Kidney capillary endothelial cell (primary cell): ENCODE measurements around the gene MARVELD1.

ENCODE experiments used
- DNase-seq: peaks from one replicate; pipeline ENCODE4 v3.0.0-alpha.2; 2018; ENCODE audit warnings: low spot score

The MARVELD1 gene

DNA sequence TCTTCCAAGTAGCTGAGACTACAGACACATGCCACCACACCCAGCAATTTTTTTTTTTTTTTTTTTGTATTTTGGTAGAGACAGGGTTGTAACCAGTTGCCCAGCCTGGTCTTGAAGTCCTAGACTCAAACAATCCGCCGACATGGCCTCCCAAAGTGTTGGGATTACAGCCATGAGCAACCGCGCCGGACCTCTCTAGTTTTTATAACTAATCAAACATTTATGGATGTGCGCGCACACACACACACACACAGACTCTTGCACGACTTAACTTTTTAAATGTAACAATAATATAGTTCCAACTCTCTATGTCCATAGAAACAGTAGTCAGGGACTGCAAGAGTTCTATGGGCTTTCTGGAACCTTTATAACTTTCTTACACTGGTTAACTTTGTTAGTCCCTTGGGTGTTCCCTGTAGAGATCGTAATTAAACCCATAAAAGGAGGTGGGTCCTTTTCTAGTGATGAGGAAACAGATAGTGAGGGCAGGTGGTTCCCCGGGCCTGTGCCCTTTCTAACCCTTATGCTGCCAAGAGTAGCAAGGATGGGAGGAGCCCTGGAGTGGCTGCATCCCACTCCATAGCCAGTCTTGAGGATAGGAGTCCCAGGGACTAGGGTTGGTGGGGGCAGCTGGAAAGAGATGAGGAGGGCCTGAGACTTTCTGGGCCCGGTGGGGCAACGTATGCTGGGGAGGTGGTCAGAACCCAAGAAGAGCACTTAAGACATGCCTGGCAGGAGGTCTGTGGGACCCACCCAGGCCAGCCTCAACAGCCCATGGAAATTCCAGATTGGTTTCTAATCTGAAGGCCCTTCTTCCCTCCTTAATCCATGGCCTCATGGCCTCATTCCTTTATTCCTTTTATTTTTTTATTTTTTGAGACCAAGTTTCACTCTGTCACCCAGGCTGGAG, 8.6 kb downstream of the MARVELD1 start:
- no peak for DNase-seq

DNA sequence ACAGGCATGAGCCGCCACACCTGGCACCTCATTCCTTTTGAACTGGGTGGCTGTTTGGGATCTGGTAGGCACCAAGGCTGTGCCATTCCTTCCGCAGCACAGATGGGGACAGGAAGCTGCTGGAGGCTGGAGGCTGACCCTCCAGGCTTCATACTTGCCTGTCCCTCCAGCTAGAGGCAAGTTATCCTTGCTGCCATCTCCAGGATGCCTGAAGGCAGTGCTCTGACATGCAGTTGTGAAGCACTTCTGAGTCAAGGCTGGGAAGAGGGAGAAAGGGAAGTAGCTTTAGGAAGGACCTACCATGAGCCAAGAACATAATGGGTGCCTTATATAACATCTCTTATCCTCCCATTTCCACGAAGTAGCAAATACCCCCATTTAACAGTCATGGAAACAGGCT, 9.5 kb downstream of the MARVELD1 start:
- no peak for DNase-seq

DNA sequence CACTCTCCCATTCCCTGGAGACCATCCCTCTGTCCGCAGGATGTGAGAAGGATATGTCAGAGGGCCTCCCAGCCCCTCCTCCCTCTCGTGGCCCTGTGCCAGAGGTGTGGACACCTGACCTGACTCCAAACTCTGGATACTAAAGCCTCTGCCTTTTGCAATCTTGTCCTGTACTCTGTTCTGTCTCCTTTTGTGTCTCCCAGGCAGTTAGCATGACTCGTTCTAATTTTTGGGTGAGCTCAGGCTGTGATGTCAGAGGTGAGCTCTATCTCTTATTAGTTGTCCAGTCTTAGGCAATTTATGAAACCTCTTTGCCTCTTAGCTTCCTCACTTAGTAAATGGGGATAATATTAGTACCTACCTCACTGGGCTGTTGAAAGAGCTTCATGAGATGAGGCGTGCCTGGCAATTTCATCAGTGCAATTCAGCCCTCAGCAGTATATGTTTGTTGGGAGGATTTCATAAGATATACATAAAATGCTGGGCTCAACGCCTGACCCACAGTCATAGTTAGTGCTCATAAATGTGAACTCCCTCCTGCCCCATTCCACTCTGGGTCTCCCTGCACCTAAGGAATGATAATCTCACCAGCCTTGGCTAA, 10.9 kb downstream of the MARVELD1 start:
- no peak for DNase-seq

DNA sequence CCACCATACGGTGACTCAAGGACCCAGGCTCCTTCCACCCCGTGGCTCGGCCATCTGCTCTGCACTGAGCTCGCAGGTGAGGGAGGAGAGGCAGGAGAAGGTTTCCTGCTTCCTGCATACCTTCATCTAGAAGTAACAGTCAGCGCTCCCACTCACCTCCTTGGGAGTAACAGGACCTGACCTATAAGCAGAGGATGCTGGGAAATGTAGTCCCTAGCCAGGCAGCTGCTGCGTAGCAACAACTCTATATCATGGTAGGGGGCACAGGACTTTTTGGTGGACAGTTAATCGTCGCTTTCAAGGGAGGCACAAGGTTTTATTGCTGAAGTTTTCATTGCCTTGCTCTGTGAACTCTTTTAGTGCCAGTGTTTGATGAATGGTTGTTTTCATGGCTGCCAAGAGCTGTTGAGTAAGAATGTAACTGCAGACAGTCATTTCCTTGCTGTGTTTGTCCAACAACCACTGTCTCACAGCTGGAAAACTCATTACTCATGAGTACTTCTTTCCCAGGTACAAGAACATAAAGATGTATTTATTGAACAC, 13.2 kb downstream of the MARVELD1 start:
- peak; percentile 77 for DNase-seq

DNA sequence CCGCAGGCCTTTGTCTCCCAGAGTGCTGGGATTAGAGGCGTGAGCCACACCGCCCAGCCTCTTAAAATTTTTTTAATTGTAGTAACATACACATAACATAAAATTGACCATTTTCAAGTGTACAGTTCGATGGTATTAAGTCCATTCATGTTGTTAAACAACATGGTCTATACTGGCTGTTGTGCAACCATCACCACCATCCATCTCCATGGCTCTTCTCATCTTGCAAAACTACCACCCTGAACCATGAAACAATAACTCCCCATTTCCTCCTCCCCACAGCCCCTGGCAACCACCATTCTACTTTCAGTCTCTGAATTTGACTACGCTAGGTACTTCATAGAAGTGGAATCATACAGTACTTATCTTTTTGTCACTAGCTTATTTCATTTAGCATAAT, 15.5 kb downstream of the MARVELD1 start:
- DNase-seq: no peak

DNA sequence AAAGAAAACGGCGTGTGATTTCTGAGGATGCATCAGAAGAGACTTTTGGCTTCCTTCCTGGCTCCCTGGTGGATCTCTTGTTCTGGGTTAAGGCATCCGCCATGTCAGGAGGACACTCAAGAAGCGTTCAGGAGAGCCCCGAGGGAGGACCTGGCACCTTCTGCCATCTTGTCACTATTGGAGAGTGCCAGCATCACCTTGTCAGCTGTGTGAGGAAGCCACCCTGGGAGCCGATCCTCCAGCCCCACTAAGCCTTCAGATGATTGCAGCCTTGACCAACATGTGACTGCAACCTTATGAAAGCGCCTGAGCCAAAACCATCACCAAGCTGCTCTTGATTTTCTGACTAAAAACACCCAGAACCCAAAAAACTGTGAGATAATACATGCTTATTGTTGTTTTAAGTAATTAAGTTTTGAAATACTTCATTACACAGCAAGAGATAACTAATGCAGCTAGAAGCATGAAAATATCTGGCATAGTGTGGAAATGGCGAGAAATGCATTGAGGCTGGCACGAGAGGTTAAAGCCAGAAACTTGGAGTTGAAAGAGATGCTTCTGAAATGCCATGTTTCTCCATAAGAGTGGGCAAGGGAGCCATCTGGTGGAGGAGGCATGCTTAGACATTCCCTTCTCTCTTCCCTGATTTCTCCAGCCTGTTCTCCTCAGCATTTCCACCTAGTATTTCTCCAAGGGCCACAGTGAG, 18.0 kb downstream of the MARVELD1 start:
- peak; percentile 68 for DNase-seq

DNA sequence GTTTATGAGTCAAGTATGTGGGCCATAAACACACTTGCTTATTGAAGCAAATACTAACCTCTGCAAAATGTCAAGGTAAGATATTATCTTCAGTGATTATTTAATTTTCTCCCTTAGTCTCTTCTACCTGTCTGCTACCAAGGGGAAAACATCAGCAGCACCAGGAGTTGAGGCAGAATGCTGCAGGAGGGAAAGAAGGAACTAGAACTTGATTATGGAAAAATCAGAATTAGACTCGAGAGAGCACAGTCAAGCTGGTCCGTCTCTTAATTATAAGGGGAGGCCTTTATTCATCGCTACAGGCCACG, 18.5 kb downstream of the MARVELD1 start:
- DNase-seq: no peak

DNA sequence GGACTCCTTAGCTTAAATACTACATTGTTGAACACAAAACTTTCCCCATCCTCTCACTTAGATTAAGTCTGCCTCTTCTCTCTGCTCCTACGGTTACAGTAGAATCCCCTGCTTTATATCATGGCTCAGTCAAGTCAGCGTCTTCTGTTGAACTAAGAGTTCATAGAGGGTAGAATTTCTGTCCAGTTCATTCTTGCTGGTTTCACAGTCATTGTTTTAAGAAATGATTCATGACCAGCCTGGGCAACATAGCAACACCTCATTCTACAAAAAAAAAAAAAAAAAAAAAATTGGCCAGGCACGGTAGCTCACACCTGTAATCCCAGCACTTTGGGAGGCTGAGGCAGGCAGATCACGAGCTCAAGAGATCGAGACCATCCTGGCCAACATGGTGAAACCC, 19.7 kb downstream of the MARVELD1 start:
- no peak for DNase-seq

DNA sequence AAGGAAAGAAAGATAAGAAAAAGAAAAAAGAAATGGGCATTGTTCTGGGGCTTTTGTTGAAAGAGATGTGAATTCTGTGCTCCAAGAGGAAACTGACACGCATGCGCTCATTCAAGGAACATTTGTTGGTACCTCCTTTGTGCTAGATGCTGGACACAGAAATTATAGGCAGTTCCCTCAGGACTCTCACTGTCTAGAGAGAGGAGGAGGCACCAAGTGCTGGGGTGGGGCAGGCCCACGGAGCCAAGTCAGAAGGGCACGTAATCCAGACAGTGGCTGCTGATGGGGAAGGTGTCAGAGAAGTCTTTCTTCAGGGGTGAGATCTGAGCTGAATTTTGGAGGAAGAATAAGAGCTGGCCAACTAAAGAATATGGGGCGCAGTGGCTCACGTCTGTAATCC, 20.5 kb downstream of the MARVELD1 start:
- DNase-seq: no peak

DNA sequence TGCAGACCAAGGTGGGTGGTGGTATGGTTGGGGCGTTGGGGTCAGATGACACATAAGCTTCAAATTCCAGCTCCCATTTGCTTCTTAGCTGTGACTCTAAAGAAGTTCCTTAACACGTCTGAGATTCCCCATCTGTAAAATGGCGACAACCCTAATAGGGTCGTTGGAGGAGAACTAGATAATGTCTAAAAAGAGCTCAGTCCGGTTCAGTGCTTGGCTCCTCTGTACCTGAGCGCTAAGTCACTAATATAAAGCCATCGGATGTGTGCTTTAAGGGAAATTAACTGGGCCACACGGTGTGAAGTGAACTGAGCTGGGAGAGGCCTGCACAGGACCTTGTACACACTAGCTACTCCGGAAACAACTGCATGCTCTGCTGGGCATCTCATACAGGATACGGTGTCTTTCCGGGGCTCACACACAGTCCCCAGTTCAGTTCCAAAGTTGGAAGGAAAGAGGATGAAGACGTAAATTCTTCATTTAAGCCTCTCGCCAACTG, 22.9 kb downstream of the MARVELD1 start:
- no peak for DNase-seq

DNA sequence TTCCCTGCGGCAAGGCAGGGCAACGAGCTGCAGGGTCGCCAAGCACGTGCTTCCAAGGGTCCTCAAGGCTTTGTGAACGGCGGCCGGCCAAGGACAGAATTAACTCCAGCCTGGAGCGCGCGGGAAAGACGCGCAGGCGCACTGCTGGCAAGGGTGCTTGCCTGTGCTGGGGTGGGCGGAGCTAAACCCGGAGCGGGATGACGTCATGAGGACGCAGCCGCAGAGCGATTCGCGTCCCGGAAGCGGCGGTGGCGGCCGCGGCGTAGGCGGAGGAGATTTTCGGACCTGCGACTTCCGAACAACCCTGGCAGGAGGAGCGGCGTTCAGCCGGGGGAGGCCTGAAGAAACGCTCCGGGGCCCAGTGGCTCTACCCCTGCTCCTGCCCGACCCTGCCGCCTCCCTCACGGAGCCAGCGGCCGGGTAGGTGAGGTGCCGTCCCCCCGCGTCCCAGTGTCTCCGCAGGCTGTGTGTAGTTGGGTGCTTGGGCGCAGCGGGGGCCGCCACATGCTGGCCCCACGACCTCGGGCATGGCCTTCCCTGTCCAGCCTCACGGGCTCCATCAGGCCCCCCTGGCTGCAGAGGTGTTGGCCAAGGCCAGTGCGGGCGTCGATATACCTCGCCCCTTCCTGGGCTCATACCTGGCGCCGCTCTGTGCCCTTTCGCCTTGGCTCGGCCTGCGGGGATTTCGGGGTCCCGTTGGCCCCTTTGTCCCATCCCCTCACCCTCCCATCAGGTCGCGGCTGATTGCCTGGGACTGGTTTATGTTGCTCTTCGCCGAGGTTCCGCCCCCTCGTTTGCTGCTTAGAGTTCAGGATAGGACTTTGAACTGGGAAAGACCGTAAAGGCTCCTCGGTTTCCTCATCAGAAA, 23.6 kb downstream of the MARVELD1 start, which contains the start of gene ZFYVE27:
ZFYVE27 (plus strand) TSS at position 227 of the 868 bp plus-strand sequence. CDS start 1,350 bp downstream, outside the sequence.
- peak; percentile 96 for DNase-seq

DNA sequence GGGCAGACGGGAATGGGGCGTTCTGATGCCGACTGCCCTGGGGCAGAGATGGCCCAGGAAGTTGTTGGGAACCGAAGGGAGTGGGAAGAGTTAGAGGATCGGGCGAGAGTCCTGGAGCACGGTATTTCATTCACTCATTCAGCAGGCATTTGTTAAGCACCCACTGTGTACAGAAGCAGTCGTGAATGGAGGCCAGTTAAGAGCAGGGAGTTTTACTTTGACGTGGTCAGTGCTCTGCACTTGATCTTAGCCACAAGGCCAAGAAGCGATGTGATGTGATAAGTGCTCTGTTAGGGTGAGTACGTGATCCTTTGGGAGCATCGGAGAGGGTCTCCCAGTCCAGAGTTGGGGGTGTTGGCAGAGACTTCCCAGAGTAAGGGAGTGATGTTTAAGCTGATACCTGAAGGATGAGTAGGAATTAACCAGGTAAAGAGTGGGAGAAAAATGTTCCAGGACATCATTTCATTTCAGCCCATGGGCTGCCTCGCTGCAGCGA, 24.3 kb downstream of the MARVELD1 start:
- no peak for DNase-seq

DNA sequence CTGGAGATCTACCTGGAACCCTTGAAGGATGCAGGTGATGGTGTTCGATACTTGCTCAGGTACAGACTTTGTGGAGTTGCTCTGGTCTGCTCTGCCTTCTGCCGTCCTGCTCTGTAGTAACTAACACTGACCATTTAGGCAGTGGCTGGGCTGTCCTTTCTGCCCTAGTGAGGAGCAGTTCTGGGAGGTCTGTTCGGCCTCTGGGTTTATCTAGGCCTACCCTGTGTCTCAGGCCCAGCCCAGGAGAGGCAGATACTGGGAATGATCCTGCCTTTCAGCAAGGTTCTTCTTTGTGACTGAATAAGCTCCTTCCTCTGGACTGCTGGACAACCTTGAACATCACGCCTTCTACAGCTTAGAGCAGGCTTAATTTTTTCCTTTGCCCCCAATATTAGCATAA, 25.1 kb downstream of the MARVELD1 start:
- DNase-seq: no peak

DNA sequence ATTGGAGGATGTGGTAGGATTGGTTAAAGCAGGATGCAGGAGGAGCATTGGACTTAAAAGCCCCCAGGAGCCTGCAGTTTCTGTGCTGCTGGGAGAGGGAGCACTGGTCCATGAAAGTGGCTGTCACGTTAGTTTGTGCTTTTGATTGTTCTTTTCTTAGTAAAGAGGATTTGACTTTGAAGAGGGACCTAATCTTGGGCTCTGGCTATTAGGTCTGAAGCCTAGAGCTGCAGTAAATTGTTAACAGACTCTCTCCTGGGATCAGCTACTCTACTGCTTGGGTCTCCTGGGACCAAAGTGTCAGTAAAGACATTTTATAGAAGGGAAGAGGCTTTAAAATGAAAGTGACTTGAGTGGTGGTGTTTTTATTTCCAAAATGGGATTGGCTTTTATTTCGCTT, 27.1 kb downstream of the MARVELD1 start:
- no peak for DNase-seq

DNA sequence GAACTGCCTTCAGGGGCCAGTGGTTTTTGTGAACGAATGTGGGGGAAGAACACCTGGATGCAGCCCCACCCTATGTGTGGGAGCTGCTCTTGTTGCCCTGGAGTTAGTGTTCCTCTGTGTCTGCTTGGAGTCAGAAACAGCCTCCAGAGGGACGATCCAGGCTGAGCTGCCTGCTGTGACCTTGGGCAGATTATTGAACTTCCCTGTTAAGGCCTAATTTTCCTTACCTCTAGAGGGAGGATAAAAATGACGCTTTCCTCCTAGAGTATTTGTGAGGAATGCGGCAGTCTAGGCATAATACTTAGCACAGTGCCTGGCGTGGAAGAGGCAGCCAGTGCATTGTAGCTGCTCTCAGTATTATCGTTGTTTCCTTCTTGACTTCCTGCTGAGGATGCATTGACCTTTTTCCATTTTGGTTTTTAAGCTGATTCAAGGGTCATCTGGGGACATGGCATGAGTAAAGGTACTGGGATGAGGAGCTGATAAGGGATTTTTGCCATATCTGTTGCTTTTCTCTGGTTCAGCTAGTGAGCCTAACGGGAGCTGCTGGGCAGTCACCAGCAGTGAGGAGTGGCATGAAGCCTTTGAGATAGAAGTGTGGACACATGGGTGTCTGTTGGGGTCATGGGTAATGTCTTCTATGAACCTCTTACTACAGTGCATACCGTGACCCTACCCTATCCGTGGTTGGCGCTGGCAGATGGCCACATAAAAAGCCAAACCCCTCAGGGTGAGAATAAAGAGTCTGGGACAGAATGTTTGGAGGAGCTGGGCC, 29.8 kb downstream of the MARVELD1 start:
- DNase-seq: no peak

DNA sequence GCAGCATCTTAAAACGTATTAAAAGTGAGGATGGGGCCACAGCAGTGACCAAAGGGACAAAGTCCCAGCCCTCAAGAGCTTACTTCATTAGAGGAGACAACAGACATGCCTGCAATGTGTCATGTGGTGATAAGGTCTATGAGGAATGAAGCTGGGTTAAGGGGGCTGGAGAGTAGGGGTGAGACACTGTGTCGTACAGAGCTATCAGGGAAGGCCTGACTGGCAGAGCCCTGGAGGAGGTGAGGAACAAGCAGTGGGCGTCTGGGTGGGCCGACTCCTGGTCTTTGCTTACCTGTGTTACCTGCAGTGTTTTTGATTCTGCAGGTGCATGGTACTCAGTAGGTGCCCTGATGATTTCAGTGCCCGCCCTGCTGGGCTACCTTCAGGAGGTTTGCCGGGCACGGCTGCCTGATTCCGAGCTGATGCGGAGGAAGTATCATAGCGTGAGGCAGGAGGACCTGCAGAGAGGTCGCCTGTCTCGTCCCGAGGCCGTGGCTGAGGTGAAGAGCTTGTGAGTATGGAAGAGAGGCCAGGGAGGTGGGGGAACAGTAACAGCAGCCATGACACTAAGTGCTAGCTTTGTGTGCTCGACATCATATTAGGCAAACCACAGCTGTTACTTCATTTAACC, 31.0 kb downstream of the MARVELD1 start:
- DNase-seq: no peak

DNA sequence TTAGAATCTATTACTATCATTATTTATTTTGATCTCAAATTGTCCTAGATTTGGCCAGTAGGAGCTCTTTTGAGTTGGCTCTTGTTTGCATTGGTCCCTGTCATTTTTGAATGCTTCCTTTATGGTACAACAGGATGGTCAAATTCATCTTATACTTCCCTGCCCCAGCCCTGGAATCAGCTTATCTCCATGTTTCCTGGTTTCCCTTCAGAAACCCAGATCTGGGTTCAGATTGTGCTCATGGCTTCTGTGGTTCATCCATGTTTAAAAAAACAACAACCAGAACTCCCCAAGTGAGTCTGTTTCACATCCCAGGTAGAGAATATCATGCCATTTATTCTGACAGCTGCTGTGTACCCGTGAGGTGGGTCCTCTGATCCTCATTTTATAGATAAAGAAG, 34.0 kb downstream of the MARVELD1 start:
- DNase-seq: no peak

DNA sequence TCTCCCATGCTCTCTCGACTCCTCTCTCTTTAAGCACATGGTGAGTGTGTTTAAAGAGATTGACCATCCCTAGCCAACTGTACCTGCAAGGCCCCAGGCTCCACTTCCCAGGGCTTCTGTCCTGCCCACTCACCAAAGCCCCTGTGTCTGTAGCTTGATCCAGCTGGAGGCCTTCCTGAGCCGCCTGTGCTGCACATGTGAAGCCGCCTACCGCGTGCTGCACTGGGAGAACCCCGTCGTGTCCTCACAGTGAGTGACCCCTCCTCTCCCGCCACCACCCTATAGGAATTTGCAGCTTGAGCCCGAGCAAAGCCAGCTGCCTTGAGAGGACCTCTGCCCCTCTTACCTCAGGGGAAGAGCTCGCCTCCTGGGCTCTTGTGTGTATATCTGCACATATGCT, 34.6 kb downstream of the MARVELD1 start:
- no peak for DNase-seq

DNA sequence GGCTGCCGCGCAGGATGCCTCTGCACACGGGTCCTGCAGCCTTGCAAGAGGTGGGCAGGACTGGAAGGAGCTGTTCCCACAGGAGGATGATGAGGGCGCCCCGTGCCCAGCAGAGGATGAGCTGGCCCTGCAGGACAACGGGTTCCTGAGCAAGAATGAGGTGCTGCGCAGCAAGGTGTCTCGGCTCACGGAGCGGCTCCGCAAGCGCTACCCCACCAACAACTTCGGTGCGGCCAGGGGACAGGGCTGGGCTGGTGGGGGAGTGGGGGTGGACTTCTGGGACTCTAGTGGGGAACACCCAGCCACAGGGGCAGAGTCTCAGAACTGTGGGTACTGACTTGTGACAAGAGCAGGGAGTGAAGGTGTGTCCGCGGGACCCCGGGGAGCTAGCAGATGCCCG, 39.4 kb downstream of the MARVELD1 start:
- DNase-seq: no peak

DNA sequence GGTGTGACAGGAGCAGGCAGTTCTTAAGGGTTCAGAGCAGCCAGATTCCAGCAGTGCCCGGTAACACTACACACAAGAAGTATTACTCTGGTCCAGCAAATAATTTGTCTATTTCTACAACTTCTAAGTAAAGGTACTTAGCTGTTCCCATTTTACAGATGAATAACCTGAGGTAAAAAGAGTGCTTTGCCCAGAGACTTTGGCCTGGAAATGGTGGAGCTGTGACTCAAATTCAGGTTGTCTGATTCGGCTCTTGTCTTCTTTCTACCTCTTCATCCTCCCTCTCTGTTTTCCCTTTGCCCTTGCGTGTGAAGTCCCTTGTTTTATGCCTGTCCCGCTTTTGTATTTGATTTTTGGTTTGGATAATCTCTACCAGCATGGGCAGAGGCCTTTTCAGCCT, 41.2 kb downstream of the MARVELD1 start:
- DNase-seq: no peak
